Stimulated activated CD8-positive, alpha-beta memory T cell treated with anti-CD3 and anti-CD28 coated beads, Interleukin-2, amount 100 ng/mL, for 1 hour (primary cell): ENCODE data around the gene P2RY14.
"Not testable (repeated sequence)": the region's sequence is repeated elsewhere in the genome, so short reads cannot be mapped to it uniquely, and the experiment has no call there.

ENCODE experiments used
- DNase-seq, 2 donors: peaks; one replicate each; pipeline ENCODE4 v3.0.0-alpha.2; 2020; ENCODE audit warnings: low read depth in 2 of 2

P2RY14 gene

DNA sequence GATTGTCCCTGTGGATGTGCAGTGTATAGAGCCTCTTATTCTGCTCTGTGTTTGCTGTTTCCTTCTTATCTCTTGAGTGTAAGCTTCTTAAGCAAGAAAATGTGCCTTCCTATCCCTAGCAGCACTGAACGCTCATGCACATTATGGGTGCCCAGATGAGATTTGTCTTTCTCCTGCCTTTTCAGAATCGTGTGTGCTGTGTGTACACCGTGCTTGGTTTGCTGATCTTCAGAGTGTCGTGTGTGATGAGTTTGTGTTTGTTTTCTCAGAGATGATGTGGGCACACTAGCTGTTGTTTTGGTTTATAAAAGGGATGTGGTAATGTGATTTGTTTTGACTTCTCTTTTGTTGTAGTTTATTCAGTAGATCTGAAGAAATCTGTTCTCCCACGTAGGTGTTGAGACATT lies 95.1 kb downstream of the P2RY14 start:
- no peak for DNase-seq

GRCh38 chr3:151182349-151183079 lies 95.8 kb downstream of the P2RY14 start:
- no peak for DNase-seq

DNA sequence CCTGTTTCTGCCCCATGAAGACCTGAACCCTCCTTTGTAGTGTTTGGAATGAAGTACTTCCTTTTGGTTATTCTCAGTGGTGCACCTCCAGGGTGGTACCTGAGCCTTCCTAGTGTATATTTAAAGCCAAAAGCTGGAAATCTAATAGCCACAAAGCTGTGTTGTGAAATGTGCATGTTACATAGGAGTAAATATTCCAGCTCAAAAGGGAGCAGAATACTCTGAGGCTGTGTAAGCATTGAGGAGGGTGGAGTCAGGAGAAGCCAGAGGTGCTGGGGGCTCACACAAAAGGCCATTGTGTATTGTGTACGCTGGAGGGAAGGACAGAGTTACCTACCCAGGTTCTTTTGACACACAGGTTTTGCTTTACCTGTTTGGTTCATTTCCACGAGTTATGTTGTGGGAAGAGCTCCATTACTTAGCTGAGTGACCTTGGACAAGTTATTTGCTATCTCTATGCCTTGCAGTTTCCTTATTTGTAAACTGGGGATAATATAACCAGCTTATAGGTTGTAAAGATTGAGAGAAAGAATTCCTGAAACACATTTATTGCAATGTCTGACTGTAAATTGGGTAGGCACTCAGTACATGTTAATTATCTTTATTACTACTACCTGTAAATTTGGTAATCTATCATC lies 100.0 kb downstream of the P2RY14 start:
- DNase-seq: no peak

- no peak for DNase-seq
Observed at GRCh38 chr3:151175952-151176351, 102.4 kb downstream of the P2RY14 start.

DNA sequence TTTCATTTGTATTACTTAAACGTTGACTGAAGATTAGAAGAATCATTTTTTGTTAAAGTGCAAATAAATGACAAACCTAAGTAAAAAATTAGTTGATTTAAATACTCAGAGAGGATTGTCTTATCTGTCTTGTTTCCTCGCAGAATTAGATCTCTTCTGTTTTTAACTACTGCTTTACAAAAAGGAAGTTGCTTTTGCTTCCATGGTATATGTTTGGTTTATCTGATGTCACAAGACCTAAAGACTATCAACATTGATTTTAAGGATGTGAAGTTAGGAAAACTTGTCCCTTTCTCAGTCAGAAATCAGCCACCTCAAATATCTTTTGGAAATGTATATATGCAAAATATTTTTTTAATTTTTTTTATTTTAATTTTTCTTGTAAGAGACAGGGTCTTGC lies 104.0 kb downstream of the P2RY14 start:
- DNase-seq: no peak

DNA sequence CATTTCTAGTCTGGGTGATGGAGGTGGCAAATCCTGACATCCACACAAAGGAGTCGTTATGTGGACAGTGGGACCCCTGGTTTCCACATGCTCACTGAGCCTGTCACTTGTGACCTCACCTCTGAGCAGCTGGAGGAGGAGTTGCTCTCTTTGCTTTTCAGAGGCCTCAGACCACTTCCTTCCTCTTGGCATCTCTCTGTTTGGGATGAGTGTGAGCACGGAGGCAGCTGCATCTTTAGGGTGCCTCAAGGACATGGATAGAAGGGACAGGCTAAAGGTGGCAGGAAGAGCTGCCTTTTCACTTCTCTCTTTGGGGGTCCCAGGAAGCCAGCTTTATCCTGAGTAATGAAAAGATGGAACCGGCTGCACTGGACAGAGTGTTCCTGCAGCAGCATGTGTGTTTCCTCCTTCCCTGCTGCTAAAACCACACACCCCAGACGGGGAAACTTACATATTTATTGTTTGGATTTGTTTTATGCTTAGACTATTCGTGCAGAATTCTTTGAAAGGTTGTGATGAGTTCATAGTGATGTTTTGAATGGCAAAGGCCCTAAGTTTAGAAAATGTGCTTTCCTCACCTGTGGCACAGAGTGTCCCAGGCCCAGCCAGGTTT lies 107.1 kb downstream of the P2RY14 start:
- no peak for DNase-seq

DNA sequence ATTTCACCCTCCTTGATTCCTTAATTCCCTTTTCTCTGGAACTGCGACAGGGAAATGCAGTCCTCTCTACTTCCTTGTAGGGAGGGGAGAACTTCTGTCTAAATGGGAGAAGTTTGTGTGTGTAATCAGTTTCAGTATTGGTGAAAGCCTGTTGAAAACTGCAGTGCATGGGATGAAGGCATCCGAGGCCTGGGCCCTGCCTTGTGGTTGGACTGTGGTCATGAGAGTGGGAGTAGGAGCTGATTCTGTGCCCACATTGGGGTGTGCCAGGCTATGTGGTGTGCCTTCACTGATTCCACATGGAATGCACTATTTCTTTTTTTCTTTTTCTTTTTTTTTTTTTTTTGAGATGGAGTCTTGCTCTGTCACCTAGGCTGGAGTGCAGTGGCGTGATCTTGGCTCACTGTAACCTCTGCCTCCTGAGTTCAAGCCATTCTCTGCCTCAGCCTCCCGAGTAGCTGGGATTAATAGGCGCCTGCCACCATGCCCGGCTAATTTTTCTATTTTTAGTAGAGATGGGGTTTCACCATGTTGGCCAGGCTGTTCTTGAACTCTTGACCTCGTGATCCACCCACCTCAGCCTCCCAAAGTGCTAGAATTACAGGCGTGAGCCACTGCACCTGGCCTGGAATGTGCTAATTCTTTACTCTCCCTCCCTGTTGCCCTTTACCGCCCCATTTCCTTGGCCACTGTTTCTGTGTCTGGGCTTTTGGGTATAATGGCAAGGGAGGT lies 108.2 kb downstream of the P2RY14 start:
- DNase-seq: not testable (repeated sequence)

DNA sequence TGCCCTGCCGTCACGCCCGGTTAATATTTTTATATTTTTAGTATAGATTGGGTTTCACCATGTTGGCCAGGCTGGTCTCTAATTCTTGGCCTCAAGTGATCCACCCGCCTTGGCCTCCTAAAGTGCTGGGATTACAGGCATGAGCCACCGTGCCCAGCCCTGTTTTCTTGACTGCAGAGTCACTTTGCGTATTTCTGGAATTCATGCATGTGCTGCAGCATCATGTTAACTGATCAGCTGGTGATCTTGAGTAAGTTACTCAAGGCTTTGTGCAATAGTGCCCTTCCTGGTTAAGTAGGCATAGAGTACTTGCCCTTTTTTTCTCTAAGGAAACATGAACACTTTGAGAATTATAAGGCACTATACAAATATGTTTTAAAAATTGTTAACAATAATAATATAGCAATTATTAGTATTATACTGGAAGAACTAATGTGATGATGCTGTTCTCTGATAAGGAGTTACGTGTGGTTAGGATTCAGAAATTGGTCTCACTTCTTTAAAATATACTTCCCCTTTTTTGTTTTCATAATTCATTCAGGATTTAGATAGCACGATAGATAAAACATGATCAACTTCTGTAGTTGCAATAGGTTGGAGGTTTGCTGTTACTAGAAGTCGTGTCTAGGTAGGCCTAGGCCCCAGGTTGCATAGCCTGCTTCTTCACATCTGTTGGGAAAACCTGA lies 108.9 kb downstream of the P2RY14 start:
- no peak for DNase-seq

DNA sequence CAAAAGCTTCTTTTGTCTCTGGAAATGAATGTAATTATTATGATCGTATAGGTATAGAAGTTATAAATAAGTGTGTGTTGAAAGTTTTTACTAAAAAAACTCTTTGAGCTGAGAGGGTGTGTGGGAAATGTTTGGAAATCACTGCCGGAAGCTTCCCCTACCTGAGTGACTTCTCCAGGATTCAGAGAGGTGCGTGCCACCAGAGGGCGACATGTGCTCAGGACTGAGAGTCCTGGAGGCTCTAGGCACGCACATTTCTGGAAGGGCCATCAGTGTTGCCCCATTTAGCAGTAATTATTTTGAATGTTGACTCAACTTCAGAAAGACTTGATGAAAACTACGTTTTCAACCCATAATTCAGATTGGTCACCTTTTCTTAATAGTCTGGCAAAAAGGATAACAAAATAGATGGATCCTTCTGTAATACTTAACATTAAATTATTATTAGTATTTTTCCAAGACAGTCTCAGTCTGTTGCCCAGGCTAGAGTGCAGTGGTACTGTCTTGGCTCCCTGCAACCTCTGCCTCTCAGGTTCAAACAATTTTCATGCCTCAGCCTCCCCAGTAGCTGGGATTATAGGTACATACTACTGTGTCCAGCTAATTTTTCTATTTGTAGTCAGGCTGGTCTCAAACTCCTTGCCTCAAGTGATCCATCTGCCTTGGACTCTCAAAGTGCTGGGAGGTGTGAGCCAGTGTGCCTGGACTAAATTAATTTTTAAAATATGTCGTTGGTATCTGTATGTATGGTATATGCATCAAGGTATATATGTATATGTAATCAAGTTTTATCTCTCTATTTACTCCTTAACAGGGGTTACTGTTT lies 109.9 kb downstream of the P2RY14 start:
- DNase-seq: peak; percentile 61 to 76

DNA sequence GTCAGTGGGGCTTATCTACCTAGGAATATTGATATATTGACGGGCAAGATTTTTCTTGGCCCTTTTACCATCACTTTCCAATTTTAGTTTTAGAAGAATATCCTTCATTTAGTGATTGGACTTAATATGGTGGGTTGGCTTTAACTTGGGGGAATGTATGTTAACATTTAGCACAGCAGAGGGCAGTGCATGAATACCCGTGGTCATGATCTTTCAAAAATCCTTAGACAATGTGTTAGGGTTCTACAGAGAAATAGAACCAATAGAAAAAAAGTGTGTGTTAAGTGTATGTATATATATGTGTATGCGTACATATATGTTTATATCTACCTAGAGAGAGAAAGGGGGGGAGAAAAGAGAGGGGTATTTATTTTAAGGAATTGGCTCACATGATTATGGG lies 112.2 kb downstream of the P2RY14 start:
- no peak for DNase-seq

GRCh38 chr3:151165226-151165625 lies 113.1 kb downstream of the P2RY14 start:
- DNase-seq: no peak
